Transverse colon (tissue), 4 donors: ENCODE results near the gene CSNK1G1.

ENCODE experiments used
- CTCF ChIP-seq, 5 experiments: fragments of 200-600 bp in 3 of 5; fragments of 450-650 bp in 2 of 5; sonication (generic) in 3 of 5; IDR thresholded peaks; 1 replicate in 2 of 5; 2 replicates in 3 of 5; pipeline ENCODE4 v1.5.1; 2016 to 2017; ENCODE audit warnings: antibody characterized with exemption in 5 of 5, inconsistent platforms in 3 of 5, mild to moderate bottlenecking in 2 of 5, moderate library complexity in 1 of 5
- EP300 ChIP-seq: sonication (generic); formaldehyde crosslinking; IDR thresholded peaks from one replicate; pipeline ENCODE4 v1.6.1; 2017; ENCODE audit warnings: antibody characterized with exemption, low read depth
- POLR2AphosphoS5 ChIP-seq, 3 donors: sonication (generic); formaldehyde crosslinking; IDR thresholded peaks; one replicate each; pipeline ENCODE4 v1.6.1; 2016; ENCODE audit warnings: antibody characterized with exemption in 3 of 3

- TF ChIP-seq POLR2AphosphoS5 (IDR thresholded peaks at IDR 0.05) (no peak), CTCF (IDR thresholded peaks at IDR 0.05) (no peak), EP300 (no peak)
These were observed 14.0 kb downstream of the CSNK1G1 start for GRCh38 chr15:64341961-64342360.
